ENCODE data around the gene OLFML3. TPM values are rescaled to one million over a fixed set of nuclear protein-coding genes. Genes with fewer than 3 reads are reported as not detected.

Gene OLFML3
- total RNA-seq, 1 experiment from 2014 or later, result 7.0 TPM

GRCh38 chr1:113943028-113943811 lies 36.1 kb upstream of the OLFML3 start:
- intact Hi-C loops (cut with micrococcal nuclease), result no loop called here
- DNase-seq, result no peak
- Histone ChIP-seq H3K79me2 (ENCODE audit: low read length) (peaks cover 56% of the 10 kb centered on the region), H3K9me2 (replicated peaks; ENCODE audit: low read length) (no peaks in the 10 kb centered on the region), H3K4me3 (ENCODE audit: low read length) (no peak overlapping the region), H3K27me3 (ENCODE audit: low read length) (no peaks in the 10 kb centered on the region), H3F3A (ENCODE audit: low read length, unreplicated experiment) (no peaks in the 10 kb centered on the region), H3K4me2 (ENCODE audit: low read length) (no peak overlapping the region), H3K4me1 (ENCODE audit: insufficient read depth, low read length) (peaks cover 6% of the 10 kb centered on the region; the same call in 1 of the 2 replicates), H3K27ac (ENCODE audit: low read length) (no peak overlapping the region), H2AFZ (ENCODE audit: low read length) (no peak overlapping the region), H3K9ac (ENCODE audit: low read length) (no peak overlapping the region), H3K9me3 (ENCODE audit: low read length) (no peaks in the 10 kb centered on the region), H3K36me3 (ENCODE audit: low read depth, low read length) (peaks cover 23% of the 10 kb centered on the region), H4K20me1 (ENCODE audit: low read length) (0 out of 2 replicates have a peak, but pooled peaks cover 10% of the 10 kb centered on the region)
- ChIA-PET POLR2A (ENCODE audit: unreplicated experiment) (no interaction called here), CTCF (no interaction called here)
- TF ChIP-seq EZH2 (IDR thresholded peaks at IDR 0.05; ENCODE audit: low read length, unreplicated experiment), result no peak
- no peak for TF ChIP-seq CTCF (conservative IDR thresholded peaks at IDR 0.05; ENCODE audit: low read depth, low read length)
- TF ChIP-seq EZH2phosphoT487 (IDR thresholded peaks at IDR 0.05; ENCODE audit: borderline replicate concordance, low read length), result no peak
- no TSS peak for BruUV-seq (replicated peaks)
- no peak for ATAC-seq

GRCh38 chr1:113945329-113945728 lies 33.9 kb upstream of the OLFML3 start:
- ATAC-seq (no peak), DNase-seq (no peak)
- peaks cover 53% of the 10 kb centered on the region for H3K79me2 ChIP-seq (ENCODE audit: low read length)
- no peak overlapping the region for H3K27ac ChIP-seq (ENCODE audit: low read length)
- H3K4me1 ChIP-seq (ENCODE audit: insufficient read depth, low read length), result no peaks in the 10 kb centered on the region
- H3K9me3 ChIP-seq (ENCODE audit: low read length), result no peaks in the 10 kb centered on the region
- no peaks in the 10 kb centered on the region for H3K9me2 ChIP-seq (replicated peaks; ENCODE audit: low read length)
- no peak for TF ChIP-seq EZH2 (IDR thresholded peaks at IDR 0.05; ENCODE audit: low read length, unreplicated experiment)
- no peak for TF ChIP-seq EZH2phosphoT487 (IDR thresholded peaks at IDR 0.05; ENCODE audit: borderline replicate concordance, low read length)
- no peak for TF ChIP-seq CTCF (conservative IDR thresholded peaks at IDR 0.05; ENCODE audit: low read depth, low read length)
- no TSS peak for BruUV-seq (replicated peaks)
- ChIA-PET POLR2A (ENCODE audit: unreplicated experiment) (no interaction called here), CTCF (no interaction called here)
- no peaks in the 10 kb centered on the region for H3K27me3 ChIP-seq (ENCODE audit: low read length)
- H3K4me2 ChIP-seq (ENCODE audit: low read length), result no peak overlapping the region
- intact Hi-C loops (cut with micrococcal nuclease), result no loop called here
- H3K36me3 ChIP-seq (ENCODE audit: low read depth, low read length), result peaks cover 22% of the 10 kb centered on the region
- H3K9ac ChIP-seq (ENCODE audit: low read length), result no peak overlapping the region
- H3K4me3 ChIP-seq (ENCODE audit: low read length), result no peak overlapping the region
- no peaks in the 10 kb centered on the region for H3F3A ChIP-seq (ENCODE audit: low read length, unreplicated experiment)
- no peaks in the 10 kb centered on the region for H4K20me1 ChIP-seq (ENCODE audit: low read length)
- no peak overlapping the region for H2AFZ ChIP-seq (ENCODE audit: low read length)

DNA sequence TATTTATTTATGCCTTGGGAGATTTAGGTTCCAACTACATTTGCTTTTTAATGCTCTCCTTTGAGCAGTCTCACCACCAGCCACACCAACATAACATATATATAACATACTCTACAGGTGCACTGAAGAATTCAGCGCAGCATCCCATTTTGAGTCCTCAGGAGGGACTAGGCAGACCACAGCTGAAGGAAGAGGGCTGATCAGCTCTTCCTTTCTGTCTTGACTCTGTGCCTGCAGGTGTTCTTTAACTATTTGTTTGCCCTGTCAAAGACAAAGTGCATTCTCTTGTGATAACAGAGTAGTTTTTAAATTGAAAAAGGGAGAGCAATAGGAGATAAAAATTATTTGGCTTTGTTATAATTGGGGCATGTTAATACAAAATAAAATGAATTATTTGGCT lies 33.2 kb upstream of the OLFML3 start:
- Histone ChIP-seq H3K79me2 (ENCODE audit: low read length) (peaks cover 57% of the 10 kb centered on the region), H3K36me3 (ENCODE audit: low read depth, low read length) (peaks cover 14% of the 10 kb centered on the region), H3K27ac (ENCODE audit: low read length) (no peak overlapping the region), H3K4me2 (ENCODE audit: low read length) (no peak overlapping the region), H3K4me3 (ENCODE audit: low read length) (no peak overlapping the region), H3K9me2 (replicated peaks; ENCODE audit: low read length) (no peaks in the 10 kb centered on the region), H3F3A (ENCODE audit: low read length, unreplicated experiment) (no peaks in the 10 kb centered on the region), H3K9ac (ENCODE audit: low read length) (no peak overlapping the region), H3K4me1 (ENCODE audit: insufficient read depth, low read length) (no peaks in the 10 kb centered on the region), H3K27me3 (ENCODE audit: low read length) (no peaks in the 10 kb centered on the region), H2AFZ (ENCODE audit: low read length) (no peak overlapping the region), H4K20me1 (ENCODE audit: low read length) (no peaks in the 10 kb centered on the region), H3K9me3 (ENCODE audit: low read length) (no peaks in the 10 kb centered on the region)
- BruUV-seq (replicated peaks), result no TSS peak
- DNase-seq, result no peak
- ChIA-PET CTCF (no interaction called here), POLR2A (ENCODE audit: unreplicated experiment) (no interaction called here)
- ATAC-seq, result no peak
- no peak for TF ChIP-seq CTCF (conservative IDR thresholded peaks at IDR 0.05; ENCODE audit: low read depth, low read length)
- TF ChIP-seq EZH2phosphoT487 (IDR thresholded peaks at IDR 0.05; ENCODE audit: borderline replicate concordance, low read length), result no peak
- no peak for TF ChIP-seq EZH2 (IDR thresholded peaks at IDR 0.05; ENCODE audit: low read length, unreplicated experiment)
- intact Hi-C loops (cut with micrococcal nuclease), result no loop called here

All from PC-3 (cell line).